Left lobe of liver (tissue), 2 donors: Measurements from ENCODE around the gene CHPF2. TPM values are rescaled to one million over a fixed set of nuclear protein-coding genes. Genes with fewer than 3 reads are reported as not detected.

Source experiments
- ATAC-seq: fragments of 200-7000 bp; cut with Tn5 transposase; one replicate; pipeline ENCODE4 v1.9.1; 2020; ENCODE audit warnings: mild to moderate bottlenecking, moderate library complexity
- DNase-seq: peaks from one replicate; pipeline ENCODE4 v3.0.0-alpha.2; 2020; ENCODE audit warnings: low spot score
- total RNA-seq: library from RNA; stranded (reverse); gene quantifications from one replicate; pipeline ENCODE4 v1.2.1, GENCODE V29; 2021
- donor health status: DM: no; HTN: no; CAD: no; lungs with moderate emphysema.
- donor health status: DM: no; HTN: yes; CAD: no.

The CHPF2 gene, protein sequence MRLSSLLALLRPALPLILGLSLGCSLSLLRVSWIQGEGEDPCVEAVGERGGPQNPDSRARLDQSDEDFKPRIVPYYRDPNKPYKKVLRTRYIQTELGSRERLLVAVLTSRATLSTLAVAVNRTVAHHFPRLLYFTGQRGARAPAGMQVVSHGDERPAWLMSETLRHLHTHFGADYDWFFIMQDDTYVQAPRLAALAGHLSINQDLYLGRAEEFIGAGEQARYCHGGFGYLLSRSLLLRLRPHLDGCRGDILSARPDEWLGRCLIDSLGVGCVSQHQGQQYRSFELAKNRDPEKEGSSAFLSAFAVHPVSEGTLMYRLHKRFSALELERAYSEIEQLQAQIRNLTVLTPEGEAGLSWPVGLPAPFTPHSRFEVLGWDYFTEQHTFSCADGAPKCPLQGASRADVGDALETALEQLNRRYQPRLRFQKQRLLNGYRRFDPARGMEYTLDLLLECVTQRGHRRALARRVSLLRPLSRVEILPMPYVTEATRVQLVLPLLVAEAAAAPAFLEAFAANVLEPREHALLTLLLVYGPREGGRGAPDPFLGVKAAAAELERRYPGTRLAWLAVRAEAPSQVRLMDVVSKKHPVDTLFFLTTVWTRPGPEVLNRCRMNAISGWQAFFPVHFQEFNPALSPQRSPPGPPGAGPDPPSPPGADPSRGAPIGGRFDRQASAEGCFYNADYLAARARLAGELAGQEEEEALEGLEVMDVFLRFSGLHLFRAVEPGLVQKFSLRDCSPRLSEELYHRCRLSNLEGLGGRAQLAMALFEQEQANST
- total RNA-seq, result 16.1 TPM

GRCh38 chr7:151232091-151232916 is at the start of gene CHPF2:
Gene CHPF2, plus strand, starts transcription at chr7:151232483. Its CDS starts 1,529 bp downstream, at chr7:151234012.
- DNase-seq (peak; percentile 93), ATAC-seq (peak; percentile 96)

GRCh38 chr7:151185762-151186639 is 46.3 kb upstream of the CHPF2 start:
- DNase-seq, result no peak
- ATAC-seq, result no peak

- DNase-seq (no peak), ATAC-seq (no peak)
These were observed 45.5 kb upstream of the CHPF2 start, which contains the start of gene ASB10 for GRCh38 chr7:151186640-151187408. Gene ASB10, minus strand, starts transcription at chr7:151187250. Its CDS starts 120 bp downstream, at chr7:151187130.

DNA sequence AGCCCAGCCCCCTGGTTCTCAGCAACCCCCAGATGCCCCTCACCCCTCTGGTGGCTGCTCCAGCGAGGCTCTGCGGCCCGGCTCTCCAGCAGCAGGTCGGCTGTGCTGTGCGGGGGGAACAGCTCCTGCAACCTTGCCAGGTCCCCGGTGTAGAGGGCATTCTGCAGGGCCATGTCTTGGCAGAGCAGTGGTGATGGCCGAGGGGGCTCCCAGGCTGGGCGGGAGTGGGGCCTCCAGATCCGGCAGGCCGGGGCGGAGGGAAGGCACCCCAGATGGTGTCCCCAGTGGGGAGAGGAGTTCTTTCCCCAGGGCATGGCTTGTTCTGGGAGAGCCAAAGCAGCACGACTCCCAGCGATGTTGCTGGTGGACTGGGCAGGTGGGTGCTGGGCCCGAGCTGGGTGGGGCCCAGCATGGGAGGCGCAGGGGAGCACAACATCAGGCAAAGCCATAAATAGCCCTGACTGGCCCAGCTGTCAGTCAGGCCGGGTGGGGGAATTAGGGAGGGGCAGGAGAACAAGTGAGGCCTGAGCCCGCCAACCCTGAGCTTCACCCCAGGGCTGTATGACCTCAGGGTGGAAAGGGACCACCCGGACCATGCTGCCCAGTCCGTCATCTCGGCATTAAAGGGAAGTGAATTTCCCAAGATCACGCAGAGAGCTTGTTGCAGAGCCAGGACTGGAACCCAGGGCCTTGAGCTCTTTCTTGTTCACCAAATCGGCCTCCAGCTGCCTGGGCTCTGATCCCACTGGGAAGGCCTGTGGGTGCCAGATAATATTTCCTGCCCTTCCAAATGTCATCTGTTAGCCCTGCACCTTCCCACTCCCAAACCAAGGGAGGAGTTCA is 44.7 kb upstream of the CHPF2 start:
- DNase-seq (no peak), ATAC-seq (no peak)

DNA sequence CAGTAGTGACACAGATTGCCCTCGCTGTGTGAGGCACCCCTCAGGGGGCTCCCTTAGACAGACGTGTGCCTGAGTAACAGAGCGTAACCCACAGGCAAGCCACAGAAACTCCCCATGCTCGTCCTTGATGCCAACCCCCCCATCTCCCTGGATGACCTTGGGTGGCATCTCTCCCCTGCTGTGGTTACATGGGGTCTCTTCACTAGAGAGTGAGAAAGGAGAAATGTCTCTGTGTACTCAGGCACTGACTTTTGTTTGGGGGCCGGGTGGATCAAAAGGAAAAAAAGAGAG is 44.1 kb upstream of the CHPF2 start:
- no peak for ATAC-seq
- no peak for DNase-seq

DNA sequence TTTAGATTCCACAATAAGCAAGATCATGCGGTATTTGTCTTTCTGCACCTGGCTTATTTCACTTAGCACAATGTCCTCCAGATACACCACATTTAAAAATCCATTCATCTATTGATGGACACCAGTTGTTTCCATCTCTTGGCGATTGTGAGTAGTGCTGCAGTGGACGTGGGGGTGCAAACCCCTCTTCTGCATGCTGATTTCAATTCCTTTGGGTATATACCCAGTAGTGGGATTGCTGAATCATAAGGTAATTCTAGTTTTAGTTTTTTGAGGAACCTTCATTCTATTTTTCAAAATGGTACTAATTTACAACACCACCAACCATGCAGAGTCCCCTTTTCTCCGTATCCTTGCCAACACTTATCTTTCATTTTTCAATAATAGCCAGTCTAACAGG is 43.2 kb upstream of the CHPF2 start:
- no peak for ATAC-seq
- no peak for DNase-seq

- ATAC-seq, result no peak
- DNase-seq, result no peak
These were observed 40.7 kb upstream of the CHPF2 start for GRCh38 chr7:151191544-151191943.

GRCh38 chr7:151192002-151192539 is 40.2 kb upstream of the CHPF2 start:
- ATAC-seq (no peak), DNase-seq (no peak)

DNA sequence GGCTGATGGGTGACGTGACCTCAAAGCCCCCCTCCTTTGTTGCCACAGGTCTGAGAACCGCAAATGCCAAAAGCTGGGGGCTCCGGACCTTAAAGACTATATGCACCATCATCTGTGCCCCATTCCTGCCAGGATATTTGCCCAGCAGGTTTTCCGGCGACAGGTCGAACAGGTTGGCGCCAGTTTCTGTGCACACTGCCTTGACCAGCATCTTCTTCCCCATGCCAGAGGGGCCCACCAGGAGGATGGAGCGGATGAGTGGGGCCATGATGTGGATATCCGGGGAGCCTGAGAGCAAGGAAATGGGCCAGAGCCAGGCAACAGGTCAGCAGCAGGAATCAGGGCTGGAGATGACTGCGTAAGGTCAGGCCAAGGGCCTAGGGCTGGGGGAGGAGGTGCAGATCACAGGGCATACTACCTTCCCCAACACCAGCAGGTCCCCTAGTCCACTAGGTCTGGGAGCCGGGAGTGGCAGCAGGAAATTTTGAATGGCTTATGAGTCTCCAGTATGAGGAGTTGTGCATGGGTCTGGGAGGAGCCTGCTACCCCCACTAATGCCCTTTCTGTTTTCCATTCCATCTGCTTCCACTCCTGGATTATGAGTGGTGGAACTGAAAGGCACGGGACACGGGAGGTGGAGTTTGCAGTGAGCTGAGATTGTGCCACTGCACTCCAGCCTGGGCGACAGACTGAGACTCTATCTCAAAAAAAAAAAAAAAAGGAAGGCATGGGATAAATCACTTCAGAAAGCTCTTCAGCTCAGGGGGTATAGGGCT is 38.9 kb upstream of the CHPF2 start:
- ATAC-seq (no peak), DNase-seq (no peak)

- DNase-seq (no peak), ATAC-seq (no peak)
These were observed 38.1 kb upstream of the CHPF2 start for GRCh38 chr7:151194188-151194587.

DNA sequence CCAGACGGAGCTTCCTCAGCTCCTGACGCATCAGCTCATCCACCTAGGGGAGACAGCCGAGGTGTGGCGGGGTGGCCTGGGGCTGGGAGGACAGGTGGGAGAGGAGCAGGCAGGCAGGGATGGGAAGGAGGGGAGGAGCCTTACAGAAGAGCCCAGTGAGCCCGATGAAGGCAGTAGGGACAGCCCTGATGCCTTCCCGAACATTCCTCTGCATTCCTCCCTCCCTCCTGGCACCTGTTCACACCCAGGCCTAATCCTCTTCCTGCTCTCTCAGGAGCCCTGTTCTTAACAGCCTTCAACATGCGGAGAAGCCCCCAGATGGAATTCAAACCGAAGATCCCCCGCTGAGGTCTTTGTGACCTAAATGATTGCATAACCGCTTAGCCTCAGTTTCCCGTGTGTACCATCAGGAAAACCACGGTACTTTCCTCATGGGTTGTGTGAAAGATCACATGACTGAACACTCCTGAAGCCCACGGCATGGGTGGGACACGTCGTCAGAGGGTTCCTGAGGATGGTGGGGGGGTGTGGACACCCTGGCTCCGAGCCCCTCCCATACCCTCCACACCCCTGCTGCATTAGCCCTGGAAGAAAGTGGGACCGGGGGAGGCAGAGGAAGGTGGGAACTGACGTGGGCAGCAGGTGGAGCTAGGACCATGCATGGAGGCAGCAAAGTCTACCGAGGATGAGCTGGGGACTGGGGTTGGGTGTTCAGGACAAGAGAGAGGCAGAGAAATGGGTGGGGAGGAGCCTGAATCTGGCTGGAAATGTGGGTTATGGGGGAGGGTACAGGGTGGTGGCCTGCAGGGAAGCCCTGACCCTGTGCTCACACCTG is 36.5 kb upstream of the CHPF2 start:
- DNase-seq, result no peak
- ATAC-seq, result no peak

DNA sequence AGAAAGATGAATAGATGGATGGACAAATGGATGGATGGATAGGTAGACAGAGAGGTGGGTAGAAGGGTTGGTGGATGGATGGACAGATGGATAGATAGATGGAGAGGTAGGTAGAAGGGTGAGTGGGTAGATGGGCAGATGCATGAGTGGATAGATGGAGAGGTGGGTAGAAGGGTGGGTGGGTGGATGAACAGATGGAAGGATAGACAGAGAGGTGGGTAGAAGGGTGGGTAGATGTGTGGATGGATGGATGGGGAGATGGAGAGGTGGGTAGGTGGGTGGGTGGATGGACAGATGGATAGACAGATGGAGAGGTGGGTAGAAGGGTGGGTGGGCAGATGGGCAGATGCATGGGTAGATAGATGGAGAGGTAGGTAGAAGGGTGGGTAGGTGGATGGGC is 34.4 kb upstream of the CHPF2 start:
- DNase-seq (no peak), ATAC-seq (no peak)

DNA sequence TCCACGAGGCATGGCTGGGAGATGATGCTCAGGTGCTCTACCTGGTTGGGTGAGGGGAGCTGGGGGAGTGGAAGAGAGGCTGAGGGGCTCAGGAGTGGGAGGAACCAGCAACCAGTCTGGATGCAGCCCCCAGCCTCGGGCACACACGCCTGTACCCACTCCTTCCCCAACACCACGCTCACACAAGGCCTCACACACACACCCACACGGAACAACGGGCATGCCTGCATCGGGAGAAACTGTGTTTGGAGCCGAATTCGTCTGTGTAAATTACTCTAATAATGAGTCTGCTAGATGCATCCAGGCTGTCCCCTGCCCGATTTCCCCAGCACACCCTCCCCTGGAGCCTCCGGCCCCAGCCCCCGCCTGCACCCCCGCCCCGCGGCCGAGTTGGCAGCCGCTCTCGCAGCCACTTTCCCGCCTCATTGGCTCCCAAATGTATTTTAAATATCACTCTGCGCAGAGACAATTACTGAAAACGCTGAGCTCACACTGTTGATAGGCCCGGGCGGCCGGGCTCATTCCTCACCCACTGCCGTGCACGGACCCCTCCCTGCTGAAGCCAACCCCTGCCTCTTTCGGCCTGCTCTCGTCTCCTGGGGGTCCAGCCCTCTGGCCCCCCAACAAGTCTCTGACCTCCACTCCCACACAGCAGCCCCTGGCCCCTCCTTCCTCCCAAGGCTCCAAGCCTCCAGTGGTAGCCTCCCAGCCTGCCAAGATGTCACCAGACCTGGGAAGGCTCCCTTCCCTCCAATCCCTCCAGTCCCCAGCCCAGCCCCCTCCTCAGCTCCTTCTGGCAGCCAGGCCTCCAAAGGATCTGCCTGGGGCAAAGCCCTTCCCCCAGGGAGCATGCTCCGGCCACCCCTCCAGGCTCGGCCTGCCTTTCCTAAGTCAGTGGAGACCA is 33.1 kb upstream of the CHPF2 start:
- ATAC-seq (no peak), DNase-seq (no peak)

GRCh38 chr7:151201344-151201743 is 30.9 kb upstream of the CHPF2 start:
- ATAC-seq (no peak), DNase-seq (no peak)

DNA sequence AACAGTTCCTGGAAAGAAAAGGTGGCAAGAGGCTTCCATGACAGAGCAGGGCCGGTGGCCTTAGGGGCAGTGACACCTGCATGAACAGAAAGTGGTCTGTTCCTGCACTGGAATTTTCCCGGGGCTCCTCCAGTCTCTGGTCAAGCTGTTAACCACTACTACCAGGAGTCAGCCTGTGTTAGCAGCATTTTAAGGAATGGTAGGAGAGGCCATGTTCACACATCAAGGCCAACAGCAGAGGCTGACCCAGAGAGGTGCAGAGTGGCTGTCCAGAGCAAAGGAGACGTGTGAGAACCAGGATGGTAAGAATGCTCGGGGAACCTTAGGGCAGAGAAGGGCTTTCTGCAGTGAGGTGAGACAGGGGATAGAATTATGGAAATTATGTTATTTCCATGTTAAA is 30.5 kb upstream of the CHPF2 start:
- ATAC-seq (no peak), DNase-seq (no peak)

DNA sequence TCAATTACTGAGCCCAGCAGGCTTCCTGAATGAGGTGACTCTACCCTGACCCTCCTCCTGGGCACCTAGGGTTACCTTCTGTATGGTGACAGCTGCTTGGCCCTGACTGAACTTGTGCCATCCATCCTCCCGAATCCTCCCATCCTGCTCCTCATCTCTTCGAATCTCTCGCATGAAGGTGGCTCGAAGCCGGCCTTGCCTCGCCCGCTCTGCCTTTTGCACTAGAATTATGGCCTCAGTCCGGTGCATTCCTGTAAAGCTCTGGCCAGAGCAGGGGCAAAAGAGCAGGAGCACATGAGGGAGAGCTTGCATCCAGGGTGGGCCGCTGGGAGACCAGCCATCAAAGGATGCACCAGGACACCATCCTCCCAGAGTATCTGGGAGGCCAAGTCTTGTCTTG is 29.4 kb upstream of the CHPF2 start:
- no peak for DNase-seq
- no peak for ATAC-seq
